ENCODE measurements around the gene MYO15A.

- no peak for TF ChIP-seq JUND (IDR thresholded peaks at IDR 0.05)
- no peak for TF ChIP-seq CTCF (IDR thresholded peaks at IDR 0.05 in 2 of 3, conservative IDR thresholded peaks at IDR 0.05 in 1 of 3; ENCODE audit: borderline replicate concordance in 1 of 3, insufficient read depth in 1 of 3, low read depth in 2 of 3, low read length in 2 of 3)
- TF ChIP-seq POLR2A (IDR thresholded peaks at IDR 0.05; ENCODE audit: borderline replicate concordance, extremely low read depth, insufficient read depth, insufficient read length) = no peak
Measured at GRCh38 chr17:18201108-18201507, 92.6 kb downstream of the MYO15A start.

Measured in HCT116 (cell line).